HepG2 (cell line): ENCODE measurements around the gene CTSS. TPM values are rescaled to one million over a fixed set of nuclear protein-coding genes. Genes with fewer than 3 reads are reported as not detected.

ENCODE experiments used
- CHD2 ChIP-seq: IDR thresholded peaks from 2 replicates; pipeline ENCODE4 v1.6.1; 2011; ENCODE audit warnings: low read depth, low read length, improper control_type of control experiment
- DMAP1 ChIP-seq: IDR thresholded peaks from 2 replicates; pipeline ENCODE4 v1.6.1; 2016
- E2F2 ChIP-seq: sonication (generic); formaldehyde crosslinking; IDR thresholded peaks from 2 replicates; pipeline ENCODE4 v1.4.0; 2020; ENCODE audit warnings: missing genetic modification reagents, borderline replicate concordance
- ELF3 ChIP-seq: IDR thresholded peaks from 2 replicates; pipeline ENCODE4 v1.6.1; 2016; ENCODE audit warnings: missing genetic modification reagents, missing compliant biosample characterization
- FOSL2 ChIP-seq: sonication (generic); formaldehyde crosslinking; IDR thresholded peaks from 2 replicates; pipeline ENCODE4 v1.4.0; 2020; ENCODE audit warnings: missing genetic modification reagents
- GABPB1 ChIP-seq: IDR thresholded peaks from 2 replicates; pipeline ENCODE4 v1.6.1; 2016; ENCODE audit warnings: mild to moderate bottlenecking, missing genetic modification reagents, moderate library complexity, missing compliant biosample characterization
- HCFC1 ChIP-seq: fragments of 150-350 bp; IDR thresholded peaks from 2 replicates; pipeline ENCODE4 v1.6.1; 2014; ENCODE audit warnings: low read depth, low read length
- KDM5A ChIP-seq: fragments of 200-600 bp; sonication (generic); IDR thresholded peaks from 2 replicates; pipeline ENCODE4 v1.7.0; 2018; ENCODE audit warnings: antibody characterized with exemption, mild to moderate bottlenecking, low read length, borderline replicate concordance
- KLF16 ChIP-seq, 2 experiments: sonication (generic) in 1 of 2; formaldehyde crosslinking in 1 of 2; IDR thresholded peaks; 2 replicates each; pipeline versions ENCODE4 v1.6.1 to v1.8.0; 2016 to 2023; ENCODE audit warnings: missing genetic modification reagents in 2 of 2, missing compliant biosample characterization in 1 of 2
- MAFK ChIP-seq, 2 experiments: IDR thresholded peaks in 1 of 2; conservative IDR thresholded peaks in 1 of 2; 2 replicates each; pipeline ENCODE4 v1.6.1; 2011; ENCODE audit warnings: improper control_type of control experiment in 2 of 2, low read length in 2 of 2
- MTERF4 ChIP-seq: sonication (generic); formaldehyde crosslinking; IDR thresholded peaks from 2 replicates; pipeline ENCODE4 v1.8.0; 2023; ENCODE audit warnings: mild to moderate bottlenecking, missing genetic modification reagents
- NFYC ChIP-seq: IDR thresholded peaks from 2 replicates; pipeline ENCODE4 v1.6.1; 2016; ENCODE audit warnings: missing genetic modification reagents, missing compliant biosample characterization
- PATZ1 ChIP-seq: sonication (generic); formaldehyde crosslinking; IDR thresholded peaks from 2 replicates; pipeline ENCODE4 v1.4.0; 2020; ENCODE audit warnings: missing genetic modification reagents
- PHF20 ChIP-seq: sonication (generic); formaldehyde crosslinking; IDR thresholded peaks from 2 replicates; pipeline ENCODE4 v1.5.0; 2020; ENCODE audit warnings: mild to moderate bottlenecking, missing genetic modification reagents
- PITX1 ChIP-seq: sonication (generic); formaldehyde crosslinking; IDR thresholded peaks from 2 replicates; pipeline ENCODE4 v1.5.1; 2020; ENCODE audit warnings: mild to moderate bottlenecking, missing genetic modification reagents
- STAG1 ChIP-seq: sonication (generic); formaldehyde crosslinking; IDR thresholded peaks from 2 replicates; pipeline ENCODE4 v1.4.0; 2020; ENCODE audit warnings: missing genetic modification reagents
- TMF1 ChIP-seq: sonication (generic); formaldehyde crosslinking; IDR thresholded peaks from 2 replicates; pipeline ENCODE4 v1.8.1; 2022; ENCODE audit warnings: low read depth, missing genetic modification reagents
- ZBTB38 ChIP-seq: sonication (generic); formaldehyde crosslinking; IDR thresholded peaks from 2 replicates; pipeline ENCODE4 v1.5.1; 2020; ENCODE audit warnings: mild to moderate bottlenecking, missing genetic modification reagents
- ZFP37 ChIP-seq: sonication (generic); formaldehyde crosslinking; IDR thresholded peaks from 2 replicates; pipeline ENCODE4 v1.4.0; 2020; ENCODE audit warnings: missing genetic modification reagents, borderline replicate concordance
- ZNF605 ChIP-seq: sonication (generic); formaldehyde crosslinking; IDR thresholded peaks from 2 replicates; pipeline ENCODE4 v1.8.0; 2022; ENCODE audit warnings: mild to moderate bottlenecking, missing genetic modification reagents
- polyA plus RNA-seq, 8 experiments: library from polyadenylated mRNA; depleted of rRNA in 3 of 8; stranded (reverse) in 7 of 8; unstranded in 1 of 8; fragments of >200 nt; fragmentation: Illumina TruSeq in 4 of 8; extraction: Trizol in 4 of 8; gene quantifications; 2 replicates each; pipeline versions ENCODE4 v1.2.1 to v1.2.3, GENCODE V29; 2011 to 2016; ENCODE audit warnings: low read depth in 4 of 8, missing spikeins in 1 of 8, mixed read lengths in 1 of 8; ENCODE audit not compliant: insufficient read depth in 1 of 8
- total RNA-seq, 5 experiments: library from RNA; depleted of rRNA; stranded (reverse); fragments of >200 nt; fragmentation: Illumina TruSeq; extraction: Trizol; gene quantifications; 2 replicates each; pipeline ENCODE4 v1.2.3, GENCODE V29; 2016; ENCODE audit warnings: low read depth in 1 of 5

CTSS gene
- total and polyA plus RNA-seq, 2 of the 13 experiments (the other 11 are each of a cell fraction or from before 2014, with no cell fraction given): 0.33 to 1.0 TPM

- TF ChIP-seq PHF20 (CRISPR knock-in tag): peak; percentile 78
- TF ChIP-seq STAG1 (CRISPR knock-in tag): no peak
- peak; percentile 60 for TF ChIP-seq ELF3 (CRISPR knock-in tag)
- TF ChIP-seq MAFK (conservative IDR thresholded peaks at IDR 0.05 in 1 of 2, IDR thresholded peaks at IDR 0.05 in 1 of 2; ENCODE audit: low read length in 2 of 2): peak; percentile 22 to 27; a peak in 1 of 4 replicates
- TF ChIP-seq MTERF4: no peak
- peak; percentile 96 for TF ChIP-seq NFYC (CRISPR knock-in tag)
- 0 out of 2 replicates have a peak, but pooled peaks have one; percentile 13 for TF ChIP-seq FOSL2 (CRISPR knock-in tag)
- TF ChIP-seq HCFC1: no peak
- peak; percentile 56; the same call in 1 of the 2 replicates for TF ChIP-seq DMAP1
- peak; percentile 76; the same call in 1 of the 2 replicates for TF ChIP-seq ZNF605 (CRISPR knock-in tag)
- TF ChIP-seq E2F2 (CRISPR knock-in tag): no peak
- TF ChIP-seq KLF16 (CRISPR knock-in tag; IDR thresholded peaks at IDR 0.05): peak in 1 of 2 experiments; percentile 24; a peak in 1 of 4 replicates
- 0 out of 2 replicates have a peak, but pooled peaks have one; percentile 37 for TF ChIP-seq ZFP37 (CRISPR knock-in tag)
- TF ChIP-seq GABPB1 (CRISPR knock-in tag): peak; percentile 55; the same call in 1 of the 2 replicates
- TF ChIP-seq ZBTB38: no peak
- no peak for TF ChIP-seq TMF1 (CRISPR knock-in tag)
- peak; percentile 18; the same call in 1 of the 2 replicates for TF ChIP-seq PITX1
- TF ChIP-seq KDM5A: peak; percentile 82
- TF ChIP-seq CHD2: peak; percentile 68; the same call in 1 of the 2 replicates
- TF ChIP-seq PATZ1 (CRISPR knock-in tag): peak; percentile 67
Observed at GRCh38 chr1:150696995-150697927, 68.3 kb downstream of the CTSS start, which contains the start of gene GOLPH3L (continued).
